Measurements from ENCODE around the gene PSPN. TPM values are rescaled to one million over a fixed set of nuclear protein-coding genes. Genes with fewer than 3 reads are reported as not detected.
A peak's percentile ranks its signal among the peaks of the same experiment; 100 is the strongest.

The PSPN gene
- total and polyA plus RNA-seq, 3 experiments from 2014 or later: 0.76 to 1.8 (median 1.6) TPM

- H3K27ac Mint-ChIP-seq: peak overlapping the region in 2 of 8 donors; percentile 41 to 92
- Histone ChIP-seq H3K27ac (ENCODE audit: low read depth, low read length) (no peak overlapping the region), H3K4me3 (ENCODE audit: low read length) (no peak overlapping the region), H3K9me3 (ENCODE audit: low read length) (no peaks in the 10 kb centered on the region), H3K4me1 (ENCODE audit: insufficient read depth, low read length) (no peaks in the 10 kb centered on the region), H3K27me3 (ENCODE audit: insufficient read depth, low read length, poor library complexity, severe bottlenecking) (no peaks in the 10 kb centered on the region), H3K36me3 (ENCODE audit: insufficient read depth, low read length) (peaks cover 18% of the 10 kb centered on the region)
- H3K4me3 Mint-ChIP-seq: no peak overlapping the region
- H3K27me3 Mint-ChIP-seq: no peaks in the 10 kb centered on the region
- H3K9me3 Mint-ChIP-seq: no peaks in the 10 kb centered on the region
- ChIA-PET POLR2A (no interaction called here), CTCF (no interaction called here)
- no peak for DNase-seq
- peaks cover 10 to 70% (median 11%) of the 10 kb centered on the region in 3 donors for H3K36me3 Mint-ChIP-seq
- no peaks in the 10 kb centered on the region for H3K4me1 Mint-ChIP-seq
These were observed 5.5 kb upstream of the PSPN start for GRCh38 chr19:6381030-6381750.

- H3K9me3 Mint-ChIP-seq: no peaks in the 10 kb centered on the region
These were observed 4.0 kb upstream of the PSPN start for GRCh38 chr19:6379744-6380143.

DNA sequence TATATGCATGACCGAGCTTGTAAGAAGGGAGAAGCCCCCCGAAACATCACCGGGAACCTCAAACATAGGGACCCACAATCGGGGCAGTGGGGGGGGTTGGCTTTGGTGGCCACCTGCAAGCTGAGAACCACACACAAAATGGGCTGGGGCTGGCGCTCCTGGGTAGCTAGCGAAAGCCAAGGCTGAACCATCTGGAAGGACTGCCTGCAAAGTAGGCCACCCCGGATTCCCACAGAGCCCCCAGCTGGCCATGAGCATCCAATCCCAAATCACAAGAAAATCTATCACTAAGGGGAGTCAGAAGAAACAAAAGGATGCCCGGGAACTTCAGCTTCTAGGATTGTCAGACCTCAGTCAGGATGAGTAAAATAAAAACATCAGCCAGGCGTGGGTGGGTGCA, 2.8 kb upstream of the PSPN start:
- no peak overlapping the region for H3K27ac Mint-ChIP-seq
- Histone ChIP-seq H3K27me3 (ENCODE audit: insufficient read depth, low read length, poor library complexity, severe bottlenecking) (no peaks in the 10 kb centered on the region), H3K27ac (ENCODE audit: low read depth, low read length) (no peak overlapping the region), H3K4me1 (ENCODE audit: insufficient read depth, low read length) (peaks cover 7% of the 10 kb centered on the region), H3K9me3 (ENCODE audit: low read length) (no peaks in the 10 kb centered on the region), H3K36me3 (ENCODE audit: insufficient read depth, low read length) (peaks cover 18% of the 10 kb centered on the region), H3K4me3 (ENCODE audit: low read length) (no peak overlapping the region)
- H3K4me1 Mint-ChIP-seq: peaks cover 3 to 4% (median 4%) of the 10 kb centered on the region in 3 donors
- CTCF ChIA-PET: interaction anchor here (0.8 to 1.2 kb wide), 2 partner anchors 47 to 179 kb away, joined by 3 read pairs; no protein-coding TSS in a partner anchor
- peaks cover 6 to 48% (median 7%) of the 10 kb centered on the region in 3 donors for H3K36me3 Mint-ChIP-seq
- H3K27me3 Mint-ChIP-seq: no peaks in the 10 kb centered on the region
- H3K4me3 Mint-ChIP-seq: no peak overlapping the region
- POLR2A ChIA-PET: no interaction called here
- no peaks in the 10 kb centered on the region for H3K9me3 Mint-ChIP-seq
- no peak for DNase-seq

More at GRCh38 chr19:6379744-6380143, 4.0 kb upstream of the PSPN start:
- no peak overlapping the region for H3K4me3 ChIP-seq (ENCODE audit: low read length)
- CTCF ChIA-PET: no interaction called here
- no peaks in the 10 kb centered on the region for H3K4me1 Mint-ChIP-seq
- H3K36me3 Mint-ChIP-seq: peaks cover 6 to 57% (median 8%) of the 10 kb centered on the region in 3 donors
- POLR2A ChIA-PET: interaction anchor here (0.7 kb wide), 1 partner anchor 8 kb away, joined by 4 read pairs; no protein-coding TSS in a partner anchor
- DNase-seq: no peak
- H3K4me3 Mint-ChIP-seq: peak overlapping the region in 1 of 7 donors; percentile 5
- H3K27me3 ChIP-seq (ENCODE audit: insufficient read depth, low read length, poor library complexity, severe bottlenecking): no peaks in the 10 kb centered on the region
- H3K9me3 ChIP-seq (ENCODE audit: low read length): no peaks in the 10 kb centered on the region
- H3K36me3 ChIP-seq (ENCODE audit: insufficient read depth, low read length): peaks cover 18% of the 10 kb centered on the region
- H3K4me1 ChIP-seq (ENCODE audit: insufficient read depth, low read length): no peaks in the 10 kb centered on the region
- no peak overlapping the region for H3K27ac ChIP-seq (ENCODE audit: low read depth, low read length)
- no peaks in the 10 kb centered on the region for H3K27me3 Mint-ChIP-seq
- peak overlapping the region in 3 of 8 donors; percentile 25 to 69 (median 39) for H3K27ac Mint-ChIP-seq

DNA sequence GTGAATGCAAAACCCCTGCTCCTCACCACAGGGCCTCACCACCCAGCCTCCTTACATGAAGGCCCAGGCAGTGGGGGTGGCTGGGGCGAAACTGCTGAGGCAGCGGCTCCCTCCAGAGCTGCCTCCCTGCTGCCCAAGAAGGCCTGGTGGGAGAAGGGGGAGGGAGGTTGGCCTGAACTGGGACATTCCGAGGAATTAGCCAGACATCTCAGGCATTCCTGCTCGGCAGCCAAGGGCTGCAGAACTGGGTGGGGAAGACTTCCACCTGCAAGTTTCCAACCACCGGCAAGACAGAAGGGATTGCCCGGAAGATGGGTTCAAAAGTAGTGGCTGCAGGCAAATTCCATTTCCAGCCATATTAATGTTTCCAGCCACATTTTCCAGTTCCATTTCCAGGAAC, 2.3 kb upstream of the PSPN start:
- peaks cover 3 to 7% (median 4%) of the 10 kb centered on the region in 3 donors for H3K4me1 Mint-ChIP-seq
- CTCF ChIA-PET: interaction anchor here (0.8 to 1.2 kb wide), 2 partner anchors 48 to 178 kb away, joined by 3 read pairs; no protein-coding TSS in a partner anchor
- no peak overlapping the region for H3K4me3 Mint-ChIP-seq
- Histone ChIP-seq H3K27ac (ENCODE audit: low read depth, low read length) (no peak overlapping the region), H3K4me3 (ENCODE audit: low read length) (no peak overlapping the region), H3K27me3 (ENCODE audit: insufficient read depth, low read length, poor library complexity, severe bottlenecking) (no peaks in the 10 kb centered on the region), H3K36me3 (ENCODE audit: insufficient read depth, low read length) (peaks cover 18% of the 10 kb centered on the region), H3K4me1 (ENCODE audit: insufficient read depth, low read length) (peaks cover 7% of the 10 kb centered on the region), H3K9me3 (ENCODE audit: low read length) (no peaks in the 10 kb centered on the region)
- DNase-seq: no peak
- no peak overlapping the region for H3K27ac Mint-ChIP-seq
- POLR2A ChIA-PET: no interaction called here
- H3K27me3 Mint-ChIP-seq: no peaks in the 10 kb centered on the region
- H3K9me3 Mint-ChIP-seq: no peaks in the 10 kb centered on the region
- H3K36me3 Mint-ChIP-seq: peaks cover 4 to 44% (median 7%) of the 10 kb centered on the region in 3 donors

DNA sequence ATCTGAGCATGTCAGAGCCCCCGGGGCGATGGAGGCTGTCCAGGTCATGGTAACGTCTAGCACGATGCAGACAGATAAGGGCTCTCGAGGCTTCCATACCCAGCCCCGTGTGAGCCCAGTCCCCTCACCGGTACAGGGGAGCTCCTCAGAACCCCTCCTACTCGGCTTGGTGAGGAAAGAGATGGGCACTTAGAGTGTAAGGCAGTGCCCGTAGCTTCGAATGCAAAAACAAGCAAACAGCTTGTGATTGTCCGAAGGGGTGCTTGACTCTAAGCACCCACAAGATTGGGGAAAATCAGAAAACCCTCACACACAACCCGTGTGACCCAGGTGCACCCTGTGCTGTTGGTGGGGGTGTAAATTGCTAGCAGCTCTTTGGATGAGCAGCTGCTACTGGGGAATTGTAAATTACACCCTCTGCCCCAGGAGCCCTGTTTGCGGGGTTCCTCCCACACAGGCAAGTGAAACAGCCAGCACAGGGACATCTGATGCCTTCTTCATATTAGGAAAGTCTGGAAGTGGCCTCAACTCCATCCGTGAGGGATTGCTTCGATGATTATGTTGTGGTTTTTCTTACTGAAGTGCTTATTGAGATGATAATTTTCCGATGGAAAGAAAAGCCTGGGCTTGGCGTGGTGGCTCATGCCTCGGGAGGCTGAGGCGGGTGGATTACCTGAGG, 918 bp upstream of the PSPN start:
- no peak for DNase-seq
- ChIA-PET CTCF (interaction anchor here (1.0 kb wide), 1 partner anchor 16 kb away, joined by 4 read pairs; the partner anchor contains the start of gene GTF2F1), POLR2A (no interaction called here)
- H3K4me1 Mint-ChIP-seq: peaks cover 8 to 13% (median 10%) of the 10 kb centered on the region in 3 donors
- no peak overlapping the region for H3K4me3 ChIP-seq (ENCODE audit: low read length)
- H3K27ac ChIP-seq (ENCODE audit: low read depth, low read length): no peak overlapping the region
- no peaks in the 10 kb centered on the region for H3K27me3 ChIP-seq (ENCODE audit: insufficient read depth, low read length, poor library complexity, severe bottlenecking)
- peak overlapping the region in 1 of 8 donors; percentile 82 for H3K27ac Mint-ChIP-seq
- H3K9me3 ChIP-seq (ENCODE audit: low read length): no peaks in the 10 kb centered on the region
- no peak overlapping the region for H3K4me3 Mint-ChIP-seq
- peaks cover 12% of the 10 kb centered on the region for H3K36me3 ChIP-seq (ENCODE audit: insufficient read depth, low read length)
- H3K4me1 ChIP-seq (ENCODE audit: insufficient read depth, low read length): peaks cover 14% of the 10 kb centered on the region
- H3K27me3 Mint-ChIP-seq: no peaks in the 10 kb centered on the region
- H3K36me3 Mint-ChIP-seq: peaks cover 4 to 39% (median 7%) of the 10 kb centered on the region in 3 donors
- no peaks in the 10 kb centered on the region for H3K9me3 Mint-ChIP-seq

DNA sequence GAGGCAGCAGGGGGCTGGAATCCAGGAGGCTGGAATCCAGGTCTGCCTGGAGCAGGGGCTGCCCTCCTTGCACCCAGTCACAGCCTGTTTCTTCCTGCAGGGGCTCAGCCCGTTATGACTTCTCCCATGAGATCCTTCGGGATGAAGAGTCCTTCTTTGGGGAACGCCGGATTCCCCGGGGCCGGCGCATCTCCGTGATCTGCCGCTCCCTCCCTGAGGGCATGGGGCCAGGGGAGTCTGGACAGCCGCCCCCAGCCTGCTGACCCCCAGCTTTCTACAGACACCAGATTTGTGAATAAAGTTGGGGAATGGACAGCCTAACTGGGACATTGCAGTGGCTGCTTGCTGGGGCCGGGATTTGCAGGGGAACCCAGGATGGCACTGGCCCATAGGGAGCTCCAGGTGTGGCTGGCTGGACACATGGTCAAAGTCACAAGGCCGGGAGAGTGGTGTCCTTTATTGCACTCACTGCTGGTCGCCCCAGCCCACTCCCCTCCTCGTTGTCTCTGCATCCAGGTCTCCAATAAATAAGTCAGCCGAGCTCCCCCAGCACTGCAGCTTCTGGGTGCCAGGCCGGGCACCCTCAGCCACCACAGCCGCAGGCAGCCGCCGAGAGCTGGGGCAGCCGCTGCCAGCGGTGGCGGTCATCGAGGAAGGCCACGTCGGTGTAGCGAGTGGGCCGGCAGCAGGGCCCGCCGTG, 872 bp downstream of the PSPN start:
- H3K36me3 ChIP-seq (ENCODE audit: insufficient read depth, low read length): peaks cover 4% of the 10 kb centered on the region
- H3K27ac ChIP-seq (ENCODE audit: low read depth, low read length): no peak overlapping the region
- CTCF ChIA-PET: no interaction called here
- H3K27me3 ChIP-seq (ENCODE audit: insufficient read depth, low read length, poor library complexity, severe bottlenecking): no peaks in the 10 kb centered on the region
- H3K36me3 Mint-ChIP-seq: peaks cover 3 to 23% (median 3%) of the 10 kb centered on the region in 3 donors
- peaks cover 14% of the 10 kb centered on the region for H3K4me1 ChIP-seq (ENCODE audit: insufficient read depth, low read length)
- no peaks in the 10 kb centered on the region for H3K9me3 Mint-ChIP-seq
- H3K27ac Mint-ChIP-seq: peak overlapping the region in 1 of 8 donors; percentile 80
- POLR2A ChIA-PET: no interaction called here
- peaks cover 8 to 14% (median 10%) of the 10 kb centered on the region in 3 donors for H3K4me1 Mint-ChIP-seq
- H3K4me3 Mint-ChIP-seq: peak overlapping the region in 1 of 7 donors; percentile 70
- DNase-seq: no peak
- no peak overlapping the region for H3K4me3 ChIP-seq (ENCODE audit: low read length)
- no peaks in the 10 kb centered on the region for H3K9me3 ChIP-seq (ENCODE audit: low read length)
- no peaks in the 10 kb centered on the region for H3K27me3 Mint-ChIP-seq

- ChIA-PET CTCF (no interaction called here), POLR2A (interaction anchor here (0.6 to 2.3 kb wide), 3 partner anchors 13 to 51 kb away, joined by 3 to 14 read pairs (median 13); partner anchors contain the start of genes CLPP, GTF2F1 and KHSRP)
- Histone ChIP-seq H3K36me3 (ENCODE audit: insufficient read depth, low read length) (no peaks in the 10 kb centered on the region), H3K9me3 (ENCODE audit: low read length) (no peaks in the 10 kb centered on the region), H3K4me3 (ENCODE audit: low read length) (no peak overlapping the region), H3K27me3 (ENCODE audit: insufficient read depth, low read length, poor library complexity, severe bottlenecking) (no peaks in the 10 kb centered on the region), H3K27ac (ENCODE audit: low read depth, low read length) (peak overlapping the region; percentile 38), H3K4me1 (ENCODE audit: insufficient read depth, low read length) (peaks cover 14% of the 10 kb centered on the region)
- H3K9me3 Mint-ChIP-seq: no peaks in the 10 kb centered on the region
- peaks cover 9 to 17% (median 10%) of the 10 kb centered on the region in 3 donors for H3K4me1 Mint-ChIP-seq
- H3K27me3 Mint-ChIP-seq: no peaks in the 10 kb centered on the region
- peaks cover 0 to 21% (median 1%) of the 10 kb centered on the region in 3 donors for H3K36me3 Mint-ChIP-seq
- peak overlapping the region in 2 of 7 donors; percentile 17 to 96 for H3K4me3 Mint-ChIP-seq
- peak overlapping the region in 2 of 8 donors; percentile 80 to 82 for H3K27ac Mint-ChIP-seq
- no peak for DNase-seq
These were observed 1.5 kb downstream of the PSPN start for GRCh38 chr19:6374161-6374709.

Measured in CD8-positive, alpha-beta memory T cell (primary cell).